HCT116 (cell line): Measurements from ENCODE around the gene PNMA6E. TPM values are rescaled to one million over a fixed set of nuclear protein-coding genes. Genes with fewer than 3 reads are reported as not detected.

Source experiments
- ATAC-seq: fragments of 200-7000 bp; cut with Tn5 transposase; 2 replicates; pipeline ENCODE4 v1.9.1; 2020; ENCODE audit warnings: mild to moderate bottlenecking, moderate library complexity
- BruUV-seq: library from RNA; stranded (reverse); fragments of 400-500 nt; replicated peaks from 2 replicates; lab custom pipeline; 2021; lab: Mats Ljungman, UMichigan
- CTCF ChIA-PET: fragments of 300-600 bp; sonication (Branson Sonifier 250); formaldehyde crosslinking; loops from one replicate; lab custom pipeline; 2021; ENCODE audit warnings: antibody characterized with exemption; lab: Charles Lee
- POLR2A ChIA-PET: fragments of 300-600, 350-600 bp; sonication (Branson Sonifier 250); formaldehyde crosslinking; loops from one replicate; lab custom pipeline; 2021; ENCODE audit warnings: antibody characterized with exemption; lab: Charles Lee
- RAD21 ChIA-PET, 2 experiments: fragments of 300-600 bp; sonication (Branson Sonifier 250); formaldehyde crosslinking; loops; one replicate each; lab custom pipeline; 2023; ENCODE audit warnings: low total read pairs in 2 of 2; ENCODE audit not compliant: uncharacterized antibody in 2 of 2, unreplicated experiment in 2 of 2, low non-redundant PET in 1 of 2; lab: Charles Lee
- DNase-seq: peaks from one replicate; pipeline ENCODE4 v3.0.0-alpha.2; 2010; ENCODE audit warnings: low read depth, low spot score
- H2AFZ ChIP-seq: fragments of 200-600 bp; shearing (Covaris generic), sonication (generic); 2 replicates; pipeline ENCODE4 v1.6.1; 2017; ENCODE audit warnings: low read depth, mixed run types, mixed read lengths, antibody characterized with exemption, low read length; ENCODE audit not compliant: poor library complexity, severe bottlenecking
- H3K27ac ChIP-seq: 2 replicates; pipeline ENCODE4 v1.5.1; 2012; ENCODE audit warnings: low read depth, low read length
- H3K27me3 ChIP-seq: fragments of 200-600 bp; sonication (generic); 2 replicates; pipeline ENCODE4 v1.6.1; 2016; ENCODE audit warnings: mixed run types, low read length, mixed read lengths; ENCODE audit not compliant: insufficient read depth
- H3K36me3 ChIP-seq, 2 experiments: fragments of 200-500 bp in 1 of 2; fragments of 200-600 bp in 1 of 2; sonication (Bioruptor generic) in 1 of 2; sonication (generic) in 1 of 2; 2 replicates each; pipeline versions ENCODE4 v1.5.1 to v1.6.1; 2014 to 2016; ENCODE audit warnings: low read length in 2 of 2, inconsistent platforms in 1 of 2, mixed read lengths in 1 of 2, mixed run types in 1 of 2; ENCODE audit not compliant: insufficient read depth in 2 of 2, control insufficient read depth in 1 of 2
- H3K4me1 ChIP-seq, 2 experiments: fragments of 200-600 bp in 1 of 2; sonication (generic) in 1 of 2; 2 replicates each; pipeline versions ENCODE4 v1.5.1 to v1.6.1; 2012 to 2017; ENCODE audit warnings: low read length in 2 of 2, inconsistent platforms in 1 of 2, mild to moderate bottlenecking in 1 of 2, mixed read lengths in 1 of 2, mixed run types in 1 of 2, moderate library complexity in 1 of 2; ENCODE audit not compliant: insufficient read depth in 2 of 2, control insufficient read depth in 1 of 2
- H3K4me2 ChIP-seq: fragments of 200-600 bp; sonication (generic); 2 replicates; pipeline ENCODE4 v1.6.1; 2017; ENCODE audit warnings: mixed run types, low read length, mixed read lengths
- H3K4me3 ChIP-seq, 2 experiments: fragments of 200-600 bp in 1 of 2; sonication (generic) in 1 of 2; replicated peaks in 1 of 2; 2 replicates each; pipeline ENCODE4 v1.5.1; 2011 to 2016; ENCODE audit warnings: low read length in 2 of 2, control low read depth in 1 of 2, low read depth in 1 of 2, mild to moderate bottlenecking in 1 of 2, mixed read lengths in 1 of 2, mixed run types in 1 of 2
- H3K79me2 ChIP-seq: fragments of 200-600 bp; sonication (generic); 2 replicates; pipeline ENCODE4 v1.6.1; 2017; ENCODE audit warnings: mild to moderate bottlenecking, mixed run types, low read length, moderate library complexity, mixed read lengths; ENCODE audit not compliant: insufficient read depth
- H3K9ac ChIP-seq: fragments of 200-600 bp; sonication (generic); 2 replicates; pipeline ENCODE4 v1.6.1; 2016; ENCODE audit warnings: low read length, mixed read lengths
- H3K9me2 ChIP-seq: fragments of 200-600 bp; sonication (generic), shearing (Covaris generic); 2 replicates; pipeline ENCODE4 v1.6.1; 2017; ENCODE audit warnings: mixed run types, mild to moderate bottlenecking, moderate library complexity; ENCODE audit not compliant: insufficient read depth
- H3K9me3 ChIP-seq, 2 experiments: fragments of 200-500 bp in 1 of 2; fragments of 200-600 bp in 1 of 2; sonication (Bioruptor generic) in 1 of 2; sonication (generic) in 1 of 2; 2 replicates each; pipeline ENCODE4 v1.6.1; 2014 to 2017; ENCODE audit warnings: low read length in 2 of 2, mixed read lengths in 2 of 2, inconsistent platforms in 1 of 2, low read depth in 1 of 2, mild to moderate bottlenecking in 1 of 2, mixed run types in 1 of 2, moderate library complexity in 1 of 2; ENCODE audit not compliant: control insufficient read depth in 1 of 2, insufficient read depth in 1 of 2
- H4K20me1 ChIP-seq: fragments of 200-600 bp; sonication (generic), shearing (Covaris generic); 2 replicates; pipeline ENCODE4 v1.6.1; 2017; ENCODE audit warnings: mixed run types, mild to moderate bottlenecking, moderate library complexity; ENCODE audit not compliant: insufficient read depth
- ATF3 ChIP-seq: IDR thresholded peaks from 2 replicates; pipeline ENCODE4 v1.6.1; 2012
- CBX3 ChIP-seq: IDR thresholded peaks from 2 replicates; pipeline ENCODE4 v1.6.1; 2012; ENCODE audit warnings: low read depth
- CEBPB ChIP-seq: IDR thresholded peaks from 2 replicates; pipeline ENCODE4 v1.6.1; 2012; ENCODE audit warnings: low read depth
- CTCF ChIP-seq, 3 experiments: fragments of 200-600 bp in 1 of 3; sonication (generic) in 1 of 3; IDR thresholded peaks in 2 of 3; conservative IDR thresholded peaks in 1 of 3; 2 replicates each; pipeline ENCODE4 v1.5.1; 2012 to 2017; ENCODE audit warnings: low read depth in 2 of 3, low read length in 2 of 3, antibody characterized with exemption in 1 of 3, borderline replicate concordance in 1 of 3, control low read depth in 1 of 3, mild to moderate bottlenecking in 1 of 3, mixed read lengths in 1 of 3, mixed run types in 1 of 3, moderate library complexity in 1 of 3; ENCODE audit not compliant: insufficient read depth in 1 of 3
- EGR1 ChIP-seq: IDR thresholded peaks from 2 replicates; pipeline ENCODE4 v1.6.1; 2012; ENCODE audit warnings: low read depth
- EZH2phosphoT487 ChIP-seq: fragments of 200-600 bp; IDR thresholded peaks from 2 replicates; pipeline ENCODE4 v1.6.1; 2018; ENCODE audit warnings: antibody characterized with exemption, borderline replicate concordance
- JUND ChIP-seq: IDR thresholded peaks from 2 replicates; pipeline ENCODE4 v1.6.1; 2012
- MAX ChIP-seq: IDR thresholded peaks from 2 replicates; pipeline ENCODE4 v1.6.1; 2012
- POLR2A ChIP-seq: IDR thresholded peaks from 2 replicates; pipeline ENCODE4 v1.7.0; 2011; ENCODE audit warnings: borderline replicate concordance; ENCODE audit not compliant: insufficient read depth, insufficient read length; ENCODE audit errors: extremely low read depth
- POLR2AphosphoS5 ChIP-seq: IDR thresholded peaks from 2 replicates; pipeline ENCODE4 v1.6.1; 2011; ENCODE audit warnings: mild to moderate bottlenecking, low read depth, low read length, moderate library complexity
- RAD21 ChIP-seq: IDR thresholded peaks from 2 replicates; pipeline ENCODE4 v1.6.1; 2012; ENCODE audit warnings: low read depth, mild to moderate bottlenecking
- SP1 ChIP-seq: IDR thresholded peaks from 2 replicates; pipeline ENCODE4 v1.6.1; 2012; ENCODE audit warnings: low read depth
- SRF ChIP-seq: IDR thresholded peaks from 2 replicates; pipeline ENCODE4 v1.6.1; 2012; ENCODE audit warnings: low read depth
- ZBTB33 ChIP-seq: IDR thresholded peaks from 2 replicates; pipeline ENCODE4 v1.6.1; 2011; ENCODE audit warnings: mild to moderate bottlenecking, low read length, moderate library complexity; ENCODE audit not compliant: insufficient replicate concordance; ENCODE audit errors: extremely low read depth
- ZFX ChIP-seq: fragments of 450-650 bp; IDR thresholded peaks from 2 replicates; pipeline ENCODE4 v1.6.1; 2017
- ZNF274 ChIP-seq: fragments of 200-500 bp; sonication (Bioruptor generic); IDR thresholded peaks from 2 replicates; pipeline ENCODE4 v1.6.1; 2014; ENCODE audit warnings: mild to moderate bottlenecking, low read depth, low read length, inconsistent platforms
- intact Hi-C: fragments of 100-400 bp; cut with micrococcal nuclease; formaldehyde crosslinking; loops from 2 replicates; pipeline ENCODE4 v1.10.0; 2022
- total RNA-seq: library from RNA; stranded (reverse); gene quantifications from one replicate; pipeline ENCODE4 v1.2.1, GENCODE V29; 2021; ENCODE audit not compliant: unreplicated experiment

Gene PNMA6E
- total RNA-seq, 1 experiment from 2014 or later: not detected

- ChIA-PET POLR2A (no interaction called here), CTCF (no interaction called here)
Measured at GRCh38 chrX:153433161-153433680, 32.1 kb upstream of the PNMA6E start.

More at GRCh38 chrX:153433161-153433680, 32.1 kb upstream of the PNMA6E start:
- Histone ChIP-seq H3K79me2 (no peaks in the 10 kb centered on the region), H3K4me3 (no peak overlapping the region), H3K27me3 (no peaks in the 10 kb centered on the region), H3K27ac (no peak overlapping the region), H3K4me2 (no peak overlapping the region), H3K36me3 (no peaks in the 10 kb centered on the region), H3K4me1 (no peaks in the 10 kb centered on the region), H3K9me3 (no peaks in the 10 kb centered on the region), H3K9me2 (no peaks in the 10 kb centered on the region)
- no peak for ATAC-seq
- intact Hi-C loops: no loop called here
- no peak for DNase-seq
- TF ChIP-seq CEBPB (no peak), ATF3 (no peak), ZFX (no peak), SRF (no peak), RAD21 (no peak), EGR1 (no peak), POLR2A (no peak), CBX3 (no peak), ZBTB33 (no peak), CTCF (IDR thresholded peaks at IDR 0.05 in 2 of 3, conservative IDR thresholded peaks at IDR 0.05 in 1 of 3; ENCODE audit: borderline replicate concordance in 1 of 3, insufficient read depth in 1 of 3, low read depth in 2 of 3, low read length in 2 of 3) (no peak), EZH2phosphoT487 (no peak), JUND (no peak), ZNF274 (no peak), SP1 (no peak), MAX (no peak), POLR2AphosphoS5 (no peak)
- TF ChIP-seq, all 23 proteins: peak for 0
- no peak overlapping the region for H3K9ac ChIP-seq
- no TSS peak for BruUV-seq
- RAD21 ChIA-PET: no interaction called here
- H4K20me1 ChIP-seq: no peaks in the 10 kb centered on the region
- H2AFZ ChIP-seq: no peak overlapping the region
